H1 (cell line): ENCODE measurements around the gene MSANTD3. TPM values are rescaled to one million over a fixed set of nuclear protein-coding genes. Genes with fewer than 3 reads are reported as not detected.

Experiments
- CTCF ChIA-PET: fragments of 300-600 bp; sonication (Branson Sonifier 250); formaldehyde crosslinking; loops from one replicate; lab custom pipeline; 2021; ENCODE audit not compliant: partially characterized antibody; lab: Charles Lee
- POLR2A ChIA-PET: fragments of 300-600 bp; sonication (Branson Sonifier 250); formaldehyde crosslinking; loops from one replicate; lab custom pipeline; 2021; ENCODE audit warnings: inconsistent platforms; ENCODE audit not compliant: partially characterized antibody; lab: Charles Lee
- DNase-seq, 2 experiments: peaks; one replicate each; pipeline versions ENCODE4 v3.0.0 to v3.0.0-alpha.2; 2010 to 2022; ENCODE audit warnings: low spot score in 2 of 2, low read depth in 1 of 2, mixed read lengths in 1 of 2
- FAIRE-seq: peaks from 2 replicates; lab custom pipeline; 2011; peaks lifted over from hg19 to GRCh38; lab: Jason Lieb, UNC
- H2AFZ ChIP-seq: 2 replicates; pipeline ENCODE4 v1.8.1; 2012; ENCODE audit warnings: low read length, inconsistent platforms
- H2AK5ac ChIP-seq: 2 replicates; pipeline ENCODE4 v1.6.1; 2013; ENCODE audit warnings: low read depth, low read length
- H2BK120ac ChIP-seq: replicated peaks from 2 replicates; pipeline ENCODE3; 2013; ENCODE audit warnings: low read depth, low read length, inconsistent platforms
- H2BK12ac ChIP-seq: 2 replicates; pipeline ENCODE4 v1.6.1; 2013; ENCODE audit warnings: low read depth, low read length
- H2BK15ac ChIP-seq: 2 replicates; pipeline ENCODE4 v1.6.1; 2013; ENCODE audit warnings: low read length
- H2BK20ac ChIP-seq: 2 replicates; pipeline ENCODE4 v1.6.1; 2013; ENCODE audit warnings: low read length
- H2BK5ac ChIP-seq: 2 replicates; pipeline ENCODE4 v1.6.1; 2013; ENCODE audit warnings: low read depth, low read length
- H3K14ac ChIP-seq: 2 replicates; pipeline ENCODE4 v1.6.1; 2013; ENCODE audit warnings: inconsistent platforms; ENCODE audit not compliant: insufficient read length
- H3K18ac ChIP-seq: 2 replicates; pipeline ENCODE4 v1.6.1; 2013; ENCODE audit warnings: low read length; ENCODE audit errors: extremely low read depth
- H3K23ac ChIP-seq: 2 replicates; pipeline ENCODE4 v1.6.1; 2013; ENCODE audit warnings: inconsistent platforms; ENCODE audit not compliant: insufficient read length
- H3K23me2 ChIP-seq: 2 replicates; pipeline ENCODE4 v1.6.1; 2013; ENCODE audit warnings: low read depth, low read length
- H3K27ac ChIP-seq: 2 replicates; pipeline ENCODE4 v1.6.1; 2011; ENCODE audit warnings: low read depth, low read length, inconsistent platforms
- H3K27me3 ChIP-seq, 4 experiments: replicated peaks in 1 of 4; 1 replicate in 1 of 4; 2 replicates in 3 of 4; pipeline versions ENCODE4 v1.6.1 to v1.8.1; 2011 to 2013; ENCODE audit warnings: low read length in 3 of 4, mild to moderate bottlenecking in 3 of 4, inconsistent platforms in 2 of 4, mixed read lengths in 2 of 4, moderate library complexity in 1 of 4; ENCODE audit not compliant: control insufficient read depth in 3 of 4, insufficient read depth in 3 of 4; ENCODE audit errors: extremely low read depth in 1 of 4
- H3K36me3 ChIP-seq, 4 experiments: 2 replicates each; pipeline versions ENCODE4 v1.6.1 to v1.8.1; 2011 to 2013; ENCODE audit warnings: mild to moderate bottlenecking in 4 of 4, low read length in 3 of 4, moderate library complexity in 2 of 4, control low read depth in 1 of 4, inconsistent platforms in 1 of 4; ENCODE audit not compliant: insufficient read depth in 4 of 4, control insufficient read depth in 2 of 4
- H3K4ac ChIP-seq: replicated peaks from 2 replicates; pipeline ENCODE3; 2013; ENCODE audit warnings: low read length, low read depth, mixed read lengths, inconsistent platforms; ENCODE audit not compliant: insufficient read length
- H3K4me1 ChIP-seq, 4 experiments: replicated peaks in 1 of 4; 1 replicate in 1 of 4; 2 replicates in 3 of 4; pipeline versions ENCODE4 v1.6.1 to v1.8.1; 2011 to 2013; ENCODE audit warnings: low read length in 3 of 4, inconsistent platforms in 2 of 4, mixed read lengths in 1 of 4; ENCODE audit not compliant: insufficient read depth in 4 of 4, control insufficient read depth in 3 of 4
- H3K4me2 ChIP-seq, 2 experiments: 2 replicates each; pipeline versions ENCODE4 v1.6.1 to v1.8.1; 2011 to 2013; ENCODE audit warnings: low read depth in 2 of 2, low read length in 2 of 2, control low read depth in 1 of 2, inconsistent platforms in 1 of 2, mild to moderate bottlenecking in 1 of 2; ENCODE audit not compliant: insufficient read depth in 1 of 2
- H3K4me3 ChIP-seq, 4 experiments: fragments of 200-600, 300-600 bp in 1 of 4; sonication (generic), shearing (Covaris generic), sonication (Bioruptor Twin) in 1 of 4; 2 replicates each; pipeline versions ENCODE4 v1.5.1 to v1.8.1; 2011 to 2016; ENCODE audit warnings: low read length in 4 of 4, low read depth in 3 of 4, control low read depth in 2 of 4, inconsistent platforms in 2 of 4, mild to moderate bottlenecking in 2 of 4, mixed read lengths in 1 of 4, moderate library complexity in 1 of 4; ENCODE audit not compliant: insufficient read depth in 2 of 4; ENCODE audit errors: extremely low read depth in 1 of 4
- H3K56ac ChIP-seq: replicated peaks from 2 replicates; pipeline ENCODE3; 2013; ENCODE audit warnings: low read depth, mild to moderate bottlenecking, mixed read lengths, low read length, inconsistent platforms; ENCODE audit not compliant: insufficient read length
- H3K79me1 ChIP-seq: 2 replicates; pipeline ENCODE4 v1.6.1; 2013; ENCODE audit warnings: low read depth, low read length, control low read depth
- H3K79me2 ChIP-seq, 2 experiments: 2 replicates each; pipeline versions ENCODE4 v1.6.1 to v1.8.1; 2012 to 2013; ENCODE audit warnings: low read length in 2 of 2, mild to moderate bottlenecking in 2 of 2, inconsistent platforms in 1 of 2; ENCODE audit not compliant: insufficient read depth in 2 of 2, control insufficient read depth in 1 of 2
- H3K9ac ChIP-seq, 4 experiments: replicated peaks in 1 of 4; 1 replicate in 1 of 4; 2 replicates in 3 of 4; pipeline versions ENCODE4 v1.6.1 to v1.8.1; 2011 to 2013; ENCODE audit warnings: low read depth in 3 of 4, low read length in 3 of 4, control low read depth in 2 of 4, mild to moderate bottlenecking in 2 of 4, moderate library complexity in 2 of 4, inconsistent platforms in 1 of 4; ENCODE audit errors: extremely low read depth in 1 of 4
- H3K9me3 ChIP-seq, 2 experiments: 2 replicates each; pipeline versions ENCODE4 v1.6.1 to v1.8.1; 2012 to 2013; ENCODE audit warnings: mild to moderate bottlenecking in 2 of 2, moderate library complexity in 2 of 2, control low read depth in 1 of 2, inconsistent platforms in 1 of 2, low read depth in 1 of 2, low read length in 1 of 2, mixed read lengths in 1 of 2; ENCODE audit not compliant: insufficient read depth in 2 of 2
- H4K20me1 ChIP-seq, 2 experiments: replicated peaks in 1 of 2; 2 replicates each; pipeline versions ENCODE3 to v1.8.1; 2011 to 2013; ENCODE audit warnings: inconsistent platforms in 2 of 2, low read length in 2 of 2, mild to moderate bottlenecking in 1 of 2; ENCODE audit not compliant: insufficient read depth in 2 of 2, control insufficient read depth in 1 of 2
- H4K5ac ChIP-seq: 2 replicates; pipeline ENCODE4 v1.6.1; 2013; ENCODE audit warnings: low read length, low read depth, mixed read lengths, inconsistent platforms; ENCODE audit not compliant: insufficient read length
- H4K8ac ChIP-seq: 2 replicates; pipeline ENCODE4 v1.8.0; 2013; ENCODE audit warnings: mild to moderate bottlenecking, moderate library complexity, low read length, inconsistent platforms; ENCODE audit not compliant: insufficient read depth; ENCODE audit errors: extremely low read depth
- H4K91ac ChIP-seq: replicated peaks from 2 replicates; pipeline ENCODE3; 2013; ENCODE audit warnings: low read length, mixed read lengths, inconsistent platforms; ENCODE audit not compliant: insufficient read length
- CBX8 ChIP-seq: fragments of 300-800, 300-1000 bp; sonication (generic); IDR thresholded peaks from 2 replicates; pipeline ENCODE4 v1.7.1; 2016; ENCODE audit warnings: low read depth, low read length, borderline replicate concordance
- TAF1 ChIP-seq: IDR thresholded peaks from 2 replicates; pipeline ENCODE4 v1.6.1; 2011; ENCODE audit warnings: mild to moderate bottlenecking, low read depth, low read length
- WGBS, 2 experiments: shearing (Covaris generic) in 1 of 2; methylation state at CpG; one replicate each; pipeline versions ENCODE4 v1.1.6 to v1.1.7; 2013 to 2015; ENCODE audit warnings: low lambda C conversion rate in 2 of 2, mixed read lengths in 2 of 2, inconsistent platforms in 1 of 2, low coverage in 1 of 2, missing lambda C conversion rate in 1 of 2; ENCODE audit not compliant: insufficient replicate concordance in 2 of 2, insufficient coverage in 1 of 2, insufficient read length in 1 of 2; ENCODE audit errors: extremely low coverage in 1 of 2, missing lambda C conversion rate in 1 of 2; 5-methylcytosine and 5-hydroxymethylcytosine counted together
- polyA plus RNA-seq, 7 experiments: library from polyadenylated mRNA; depleted of rRNA in 3 of 7; stranded (reverse) in 5 of 7; unstranded in 2 of 7; fragments of >200 nt in 5 of 7; fragments of 200-250 nt in 2 of 7; gene quantifications; 1 replicate in 5 of 7; 2 replicates in 1 of 7; 4 replicates in 1 of 7; pipeline versions ENCODE4 v1.2.1 to v1.2.3, GENCODE V29; 2011 to 2013; ENCODE audit warnings: missing spikeins in 2 of 7, mixed read lengths in 2 of 7
- total RNA-seq: library from RNA; stranded (reverse); fragmentation: NEBNext Ultra II Directional; extraction: Animal tissue kit (Norgen Biotek cat#: 25700); gene quantifications from 2 replicates; pipeline ENCODE4 v1.2.1, GENCODE V29; 2021

MSANTD3 gene
- total and polyA plus RNA-seq, 2 of the 8 experiments (the other 6 are each of a cell fraction or from before 2014, with no cell fraction given) = 12.0 to 41.3 TPM

- peak overlapping the region; percentile 98 for H4K8ac ChIP-seq
- TF ChIP-seq CBX8 = no peak
- TF ChIP-seq TAF1 = 0 out of 2 replicates have a peak, but pooled peaks have one; percentile 22
- H4K91ac ChIP-seq = peak overlapping the region; percentile 44
- H3K9me3 ChIP-seq = no peaks in the 10 kb centered on the region
- H3K36me3 ChIP-seq = peaks cover 0 to 3% (median 0%) of the 10 kb centered on the region in 4 experiments; a peak in 1 of 8 replicates
- H3K23me2 ChIP-seq = peaks cover 13% of the 10 kb centered on the region; the same call in 1 of the 2 replicates
- POLR2A ChIA-PET = interaction anchor here (1.7 to 2.2 kb wide), 3 partner anchors 16 to 47 kb away, joined by 4 to 5 read pairs (median 4); partner anchors contain the start of gene MSANTD3
- H3K79me1 ChIP-seq = peaks cover 7% of the 10 kb centered on the region
- H3K27me3 ChIP-seq = no peaks in the 10 kb centered on the region
- peaks cover 42 to 68% of the 10 kb centered on the region in 2 experiments for H3K79me2 ChIP-seq
- peak overlapping the region; percentile 81 to 99 (median 90) for H3K9ac ChIP-seq
- H3K4ac ChIP-seq = no peak overlapping the region
- H3K14ac ChIP-seq = no peak overlapping the region
- H3K56ac ChIP-seq = no peak overlapping the region
- H3K18ac ChIP-seq = peak overlapping the region; percentile 83
- H2BK12ac ChIP-seq = 0 out of 2 replicates have a peak overlapping the region, but pooled peaks have one; percentile 50
- H2BK15ac ChIP-seq = no peak overlapping the region
- H3K4me3 ChIP-seq = peak overlapping the region; percentile 79 to 98 (median 83)
- H2BK5ac ChIP-seq = peak overlapping the region; percentile 63; the same call in 1 of the 2 replicates
- peak overlapping the region; percentile 56 for H4K5ac ChIP-seq
- peaks cover 11 to 16% of the 10 kb centered on the region in 2 experiments for H4K20me1 ChIP-seq
- H3K27ac ChIP-seq = peak overlapping the region; percentile 85; the same call in 1 of the 2 replicates
- no peak overlapping the region for H2AFZ ChIP-seq
- no peak overlapping the region for H2BK20ac ChIP-seq
- H3K4me1 ChIP-seq = peaks cover 0 to 14% (median 6%) of the 10 kb centered on the region in 4 experiments; a peak in 5 of 7 replicates
- 3% methylated on average over 9 of the region's 26 CpGs; no CpG with 5 or more reads in 1 of the 2 experiments for WGBS, 2 experiments
- DNase-seq (peak in 1 of 2 experiments; percentile 63), FAIRE-seq (no peak)
- no peak overlapping the region for H2AK5ac ChIP-seq
- CTCF ChIA-PET = interaction anchor here (1.4 to 2.7 kb wide), 2 partner anchors 22 to 29 kb away, joined by 4 to 7 read pairs; no protein-coding TSS in a partner anchor
- peak overlapping the region; percentile 79 to 100 for H3K4me2 ChIP-seq
- H2BK120ac ChIP-seq = peak overlapping the region; percentile 44
- H3K23ac ChIP-seq = no peak overlapping the region
Measured at GRCh38 chr9:100474082-100474923, 47.4 kb downstream of the MSANTD3 start.
